RWPE1 (cell line): ENCODE data around the gene CAPZA3.
A peak's percentile ranks its signal among the peaks of the same experiment; 100 is the strongest.

Source experiments
- CTCF ChIA-PET: fragments of 350-600 bp; sonication (Branson Sonifier 250); formaldehyde crosslinking; extraction: SDS; loops from one replicate; lab custom pipeline; 2021; lab: Yijun Ruan, JAX
- POLR2A ChIA-PET: fragments of 400-600 bp; formaldehyde crosslinking; extraction: SDS; loops from one replicate; lab custom pipeline; 2020; ENCODE audit warnings: antibody characterized with exemption; ENCODE audit not compliant: low non-redundant PET; lab: Yijun Ruan, JAX
- DNase-seq: peaks from one replicate; pipeline ENCODE4 v3.0.0; 2012; ENCODE audit warnings: low spot score
- H3K27ac ChIP-seq: fragments of 450-650 bp; 2 replicates; pipeline ENCODE4 v1.5.1; 2017
- CTCF ChIP-seq: fragments of 450-650 bp; conservative IDR thresholded peaks from 2 replicates; pipeline ENCODE4 v1.5.1; 2017; ENCODE audit warnings: low read depth, mild to moderate bottlenecking

CAPZA3 gene

DNA sequence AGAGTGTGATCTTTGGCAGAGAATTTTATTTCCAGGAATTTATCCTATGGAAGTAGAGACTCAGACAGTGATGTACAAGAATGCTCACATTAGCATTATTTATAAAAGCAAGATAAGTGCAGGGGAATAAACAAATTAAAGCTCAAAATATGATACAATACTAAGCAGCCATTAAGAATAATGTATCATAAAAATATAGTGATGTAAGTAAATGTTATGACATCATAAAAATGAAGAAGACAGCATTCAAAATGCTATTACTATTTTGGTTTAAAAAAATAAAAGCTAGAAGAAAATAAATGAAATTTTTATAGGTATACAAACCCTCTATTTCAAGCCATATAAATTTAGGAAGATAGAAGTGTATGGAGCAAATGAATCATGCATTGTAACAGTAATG, 17.2 kb upstream of the CAPZA3 start:
- H3K27ac ChIP-seq = no peak overlapping the region
- no peak for DNase-seq
- ChIA-PET CTCF (no interaction called here), POLR2A (no interaction called here)
- TF ChIP-seq CTCF = no peak

- no peak for TF ChIP-seq CTCF
- ChIA-PET CTCF (no interaction called here), POLR2A (no interaction called here)
- no peak overlapping the region for H3K27ac ChIP-seq
- no peak for DNase-seq
These were observed 16.5 kb upstream of the CAPZA3 start for GRCh38 chr12:18721452-18721851.

GRCh38 chr12:18723752-18724151, 14.2 kb upstream of the CAPZA3 start:
- POLR2A ChIA-PET = no interaction called here
- peak; percentile 78 for DNase-seq
- CTCF ChIA-PET = interaction anchor here (0.5 kb wide), 1 partner anchor 611 kb away, joined by 6 read pairs; no protein-coding TSS in a partner anchor
- no peak for TF ChIP-seq CTCF
- H3K27ac ChIP-seq = no peak overlapping the region

GRCh38 chr12:18731156-18731555, 6.8 kb upstream of the CAPZA3 start:
- no peak for TF ChIP-seq CTCF
- CTCF ChIA-PET = no interaction called here
- POLR2A ChIA-PET = no interaction called here
- no peak overlapping the region for H3K27ac ChIP-seq
- DNase-seq = no peak

- H3K27ac ChIP-seq = no peak overlapping the region
- peak; percentile 2 for DNase-seq
- POLR2A ChIA-PET = no interaction called here
- TF ChIP-seq CTCF = no peak
- CTCF ChIA-PET = no interaction called here
These were observed 10.0 kb downstream of the CAPZA3 start for GRCh38 chr12:18747895-18748294.

- no peak overlapping the region for H3K27ac ChIP-seq
- no peak for TF ChIP-seq CTCF
- ChIA-PET CTCF (interaction anchor here (0.7 kb wide), 1 partner anchor 104 kb away, joined by 4 read pairs; no protein-coding TSS in a partner anchor), POLR2A (no interaction called here)
- no peak for DNase-seq
These were observed 11.6 kb downstream of the CAPZA3 start for GRCh38 chr12:18749386-18749957.
